LNCAP (cell line): Measurements from ENCODE around the gene NEK10.
A peak's percentile ranks its signal among the peaks of the same experiment; 100 is the strongest.

Experiments
- TF ChIP-seq, protein P1 (sequence below): fragments of 450-650 bp; IDR thresholded peaks from 2 replicates; pipeline ENCODE4 v1.5.1; 2017; ENCODE audit warnings: mild to moderate bottlenecking

NEK10 gene

DNA sequence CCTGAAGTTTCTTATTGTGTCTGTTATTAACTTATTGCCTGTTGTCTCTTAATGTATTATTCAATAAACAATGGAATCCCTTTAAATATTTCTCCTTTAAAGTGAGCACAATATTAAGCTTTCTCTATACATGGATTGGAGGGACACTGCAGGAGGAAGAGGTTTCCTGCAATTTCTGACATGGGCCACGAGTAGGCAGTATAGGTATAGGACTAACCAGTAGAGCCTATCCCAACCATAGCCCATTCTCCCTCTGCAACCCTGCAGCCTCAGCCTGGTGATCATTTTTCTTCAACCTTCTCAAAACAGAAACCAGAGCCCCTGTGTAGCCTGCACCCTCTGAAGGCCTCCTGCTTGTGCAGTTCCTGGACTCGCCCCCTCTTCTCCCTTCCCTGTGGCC lies 124.8 kb downstream of the NEK10 start:
- TF ChIP-seq, protein P1, sequence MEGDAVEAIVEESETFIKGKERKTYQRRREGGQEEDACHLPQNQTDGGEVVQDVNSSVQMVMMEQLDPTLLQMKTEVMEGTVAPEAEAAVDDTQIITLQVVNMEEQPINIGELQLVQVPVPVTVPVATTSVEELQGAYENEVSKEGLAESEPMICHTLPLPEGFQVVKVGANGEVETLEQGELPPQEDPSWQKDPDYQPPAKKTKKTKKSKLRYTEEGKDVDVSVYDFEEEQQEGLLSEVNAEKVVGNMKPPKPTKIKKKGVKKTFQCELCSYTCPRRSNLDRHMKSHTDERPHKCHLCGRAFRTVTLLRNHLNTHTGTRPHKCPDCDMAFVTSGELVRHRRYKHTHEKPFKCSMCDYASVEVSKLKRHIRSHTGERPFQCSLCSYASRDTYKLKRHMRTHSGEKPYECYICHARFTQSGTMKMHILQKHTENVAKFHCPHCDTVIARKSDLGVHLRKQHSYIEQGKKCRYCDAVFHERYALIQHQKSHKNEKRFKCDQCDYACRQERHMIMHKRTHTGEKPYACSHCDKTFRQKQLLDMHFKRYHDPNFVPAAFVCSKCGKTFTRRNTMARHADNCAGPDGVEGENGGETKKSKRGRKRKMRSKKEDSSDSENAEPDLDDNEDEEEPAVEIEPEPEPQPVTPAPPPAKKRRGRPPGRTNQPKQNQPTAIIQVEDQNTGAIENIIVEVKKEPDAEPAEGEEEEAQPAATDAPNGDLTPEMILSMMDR, result no peak

DNA sequence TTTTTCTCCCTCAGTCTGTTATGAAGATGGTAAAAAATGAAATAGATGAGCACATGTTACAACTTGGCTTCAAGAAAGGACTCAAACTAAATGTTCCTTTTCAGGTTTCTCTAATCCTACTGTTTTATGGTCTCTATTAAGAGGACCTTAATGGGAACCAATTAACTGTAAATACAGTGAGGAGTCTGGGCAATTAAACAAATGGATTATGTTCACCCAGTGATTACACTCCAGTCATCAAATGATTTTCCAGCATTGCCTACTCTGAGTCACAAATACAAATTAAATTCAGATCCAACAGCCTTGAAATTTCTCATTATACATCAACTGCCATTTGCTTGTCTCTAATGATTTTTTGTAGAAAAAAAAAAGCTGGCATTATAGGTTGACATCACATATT lies 129.2 kb downstream of the NEK10 start:
- TF ChIP-seq, protein P1, result no peak

DNA sequence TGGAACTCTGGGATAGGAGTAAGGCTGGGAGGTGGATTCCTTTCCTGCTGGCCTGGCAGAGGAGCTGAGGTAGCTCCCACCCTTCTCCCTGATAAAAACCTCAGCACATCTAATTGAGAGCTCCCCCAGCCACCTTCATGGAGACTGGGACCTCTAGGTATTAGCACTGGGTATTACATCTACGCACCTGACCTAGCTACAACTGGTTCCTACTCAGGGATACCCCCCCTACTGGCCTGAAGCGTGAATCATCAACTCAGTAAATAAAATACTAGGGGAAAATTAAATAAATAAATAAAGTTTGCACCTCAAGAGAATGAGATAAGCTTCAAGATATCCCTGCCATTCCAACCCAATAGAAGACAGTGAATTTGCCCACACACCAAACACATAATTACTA lies 140.4 kb downstream of the NEK10 start:
- TF ChIP-seq, protein P1, result peak; percentile 31; the same call in 1 of the 2 replicates

DNA sequence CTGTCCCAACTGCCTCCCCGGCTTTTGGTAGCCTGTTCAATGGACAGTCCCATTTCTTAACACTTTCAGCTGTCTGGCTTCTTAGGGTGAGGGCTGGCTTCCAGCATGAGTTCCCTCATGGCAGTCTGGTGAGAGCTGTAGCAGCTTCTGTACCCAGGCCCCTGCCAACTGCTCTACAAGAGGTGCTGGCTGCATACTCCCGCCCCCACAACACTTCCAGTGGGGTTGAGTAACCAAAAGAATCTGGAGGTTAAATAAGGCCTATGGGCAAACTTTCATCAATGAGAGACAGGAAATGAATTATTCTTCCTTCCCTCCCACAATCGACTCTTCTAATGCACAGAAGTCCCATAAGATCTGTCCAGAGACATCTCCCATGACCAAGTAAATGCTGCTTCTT lies 145.0 kb downstream of the NEK10 start:
- TF ChIP-seq, protein P1, result no peak

DNA sequence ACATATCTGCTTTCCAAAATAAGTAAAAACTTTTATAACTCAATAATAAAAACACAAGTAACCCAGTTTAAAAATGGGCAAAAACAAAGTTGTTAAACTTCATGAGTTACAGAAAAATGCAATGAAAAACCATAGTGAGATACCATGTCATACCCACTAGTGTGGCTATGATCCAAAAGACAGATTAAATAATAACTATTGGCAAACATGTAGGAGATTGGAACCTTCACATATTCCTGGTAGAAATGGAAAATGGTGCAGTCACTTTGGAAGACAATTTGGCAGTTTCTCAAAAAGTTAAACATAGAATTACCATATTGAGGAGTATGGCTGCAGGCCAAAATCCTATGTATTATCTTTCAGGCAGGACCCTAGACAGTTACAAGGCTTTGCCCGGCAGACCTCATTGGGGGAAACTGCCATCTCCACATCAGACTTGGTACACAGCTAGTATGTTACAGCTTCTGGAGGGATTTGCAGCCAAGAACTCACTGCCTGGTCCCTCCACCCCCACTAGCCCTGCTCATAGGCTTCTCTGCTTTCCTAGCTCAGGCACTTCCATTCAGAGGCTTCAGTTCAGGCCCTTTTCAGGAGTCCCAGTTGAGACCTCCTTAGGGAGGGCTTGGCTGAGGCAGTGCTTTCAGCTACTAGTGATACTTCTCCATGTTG lies 147.8 kb downstream of the NEK10 start:
- TF ChIP-seq, protein P1, result no peak

DNA sequence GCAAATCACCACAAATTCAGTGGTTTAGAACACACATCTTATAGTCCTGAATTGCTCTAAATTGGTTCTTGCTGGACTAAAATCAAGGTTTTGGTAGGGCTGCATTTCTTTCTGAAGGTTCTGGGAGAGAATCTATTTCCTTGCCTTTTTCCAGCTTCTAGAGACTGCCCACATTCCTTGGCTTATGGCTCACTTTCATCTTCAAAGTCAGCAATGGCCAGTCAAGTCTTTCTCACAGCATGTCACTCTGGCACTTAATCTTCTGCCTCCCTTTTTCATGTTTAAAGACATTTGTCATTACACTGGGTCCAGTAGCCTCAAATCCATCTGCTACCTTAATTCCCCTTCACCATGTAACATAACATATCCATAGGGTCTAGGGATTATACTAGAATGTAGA lies 149.0 kb downstream of the NEK10 start:
- TF ChIP-seq, protein P1, result no peak

DNA sequence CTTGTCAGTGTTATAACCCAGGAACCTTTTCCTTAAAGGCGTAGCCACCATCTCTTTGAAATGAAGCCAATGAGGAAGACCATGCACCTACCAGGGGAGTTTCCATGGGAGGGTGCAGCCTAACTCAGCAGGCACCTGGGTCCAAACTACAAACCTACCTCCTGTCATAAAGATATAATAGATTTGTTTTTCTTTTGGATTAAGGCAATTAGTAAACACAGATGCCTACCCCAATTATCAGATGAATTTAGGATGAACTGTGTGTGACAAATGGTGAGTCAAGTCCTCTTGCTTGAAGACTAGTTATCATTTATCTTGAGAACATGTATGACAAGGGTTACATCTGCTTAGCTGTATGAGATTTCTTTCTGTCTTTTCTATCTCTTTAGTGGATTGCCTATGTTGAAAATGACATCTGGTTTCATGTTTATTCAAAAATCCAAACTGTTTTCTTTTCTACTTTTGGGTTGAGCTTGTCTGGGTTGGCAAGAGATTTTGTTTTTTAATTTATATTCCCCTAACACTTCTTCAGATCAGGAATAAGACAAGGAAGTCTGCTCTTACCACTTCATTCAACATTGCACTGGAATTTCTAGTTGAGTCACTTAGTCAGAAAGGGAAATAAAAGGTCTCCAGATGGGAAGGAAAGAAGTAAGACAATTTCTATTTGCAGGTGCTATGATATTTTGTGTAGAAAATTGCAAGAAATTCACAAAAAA lies 149.9 kb downstream of the NEK10 start:
- TF ChIP-seq, protein P1, result no peak
